Tibial nerve (tissue), 4 donors: ENCODE results near the gene PLCD3. TPM values are rescaled to one million over a fixed set of nuclear protein-coding genes. Genes with fewer than 3 reads are reported as not detected.

Experiments used
- DNase-seq, 2 donors: peaks; one replicate each; pipeline ENCODE4 v3.0.0-alpha.2; 2019; ENCODE audit warnings: low spot score in 2 of 2
- H3K27ac ChIP-seq, 4 donors: fragments of 200-600 bp; sonication (generic) in 3 of 4; one replicate each; pipeline ENCODE4 v1.5.1; 2017 to 2019; ENCODE audit warnings: mild to moderate bottlenecking in 1 of 4
- H3K27me3 ChIP-seq, 2 donors: fragments of 200-600 bp; sonication (generic) in 1 of 2; one replicate each; pipeline versions ENCODE4 v1.5.1 to v1.6.0; 2017 to 2019
- H3K36me3 ChIP-seq, 3 donors: fragments of 200-600 bp; sonication (generic); one replicate each; pipeline ENCODE4 v1.5.1; 2018 to 2019
- H3K4me1 ChIP-seq, 4 donors: fragments of 200-600 bp; sonication (generic) in 3 of 4; one replicate each; pipeline ENCODE4 v1.5.1; 2017 to 2019
- H3K4me3 ChIP-seq, 4 donors: fragments of 200-600 bp; sonication (generic) in 3 of 4; one replicate each; pipeline ENCODE4 v1.5.1; 2017 to 2019; ENCODE audit warnings: mild to moderate bottlenecking in 1 of 4, moderate library complexity in 1 of 4
- H3K9me3 ChIP-seq, 4 donors: fragments of 200-600 bp; sonication (generic) in 3 of 4; one replicate each; pipeline ENCODE4 v1.5.1; 2017 to 2019
- CTCF ChIP-seq, 5 experiments: fragments of 200-600 bp in 3 of 5; fragments of 450-650 bp in 2 of 5; sonication (generic) in 3 of 5; IDR thresholded peaks; one replicate each; pipeline ENCODE4 v1.5.1; 2016 to 2019; ENCODE audit warnings: antibody characterized with exemption in 5 of 5, mild to moderate bottlenecking in 3 of 5, moderate library complexity in 2 of 5
- EP300 ChIP-seq, 2 donors: sonication (generic); formaldehyde crosslinking; IDR thresholded peaks; one replicate each; pipeline ENCODE4 v1.6.1; 2017; ENCODE audit warnings: antibody characterized with exemption in 2 of 2, mild to moderate bottlenecking in 1 of 2
- POLR2A ChIP-seq, 2 donors: fragments of 450-650 bp; IDR thresholded peaks; one replicate each; pipeline ENCODE4 v1.6.1; 2017; ENCODE audit warnings: antibody characterized with exemption in 2 of 2, mild to moderate bottlenecking in 2 of 2, moderate library complexity in 2 of 2
- WGBS, 2 donors: methylation state at CpG; one replicate each; pipeline ENCODE4 v1.1.5; 2018; 5-methylcytosine and 5-hydroxymethylcytosine counted together
- total RNA-seq, 4 donors: library from RNA; depleted of rRNA; stranded (reverse); fragments of >200 nt; gene quantifications; one replicate each; pipeline ENCODE4 v1.1.0, GENCODE V29; 2016

The PLCD3 gene
- total RNA-seq, 4 donors from 2014 or later = 45.7 to 103 (median 69.3) TPM

- peak overlapping the region; percentile 93 to 98 (median 94) for H3K27ac ChIP-seq
- peak overlapping the region; percentile 37 to 62 (median 44) for H3K4me3 ChIP-seq
- H3K9me3 ChIP-seq = no peaks in the 10 kb centered on the region
- peak; percentile 88 for DNase-seq
- WGBS, 2 donors = 0% methylated on average over 19 to 20 of the region's 21 CpGs
- H3K27me3 ChIP-seq = no peaks in the 10 kb centered on the region
- peaks cover 0 to 19% (median 0%) of the 10 kb centered on the region in 3 donors for H3K36me3 ChIP-seq
- peak in 1 of 2 donors; percentile 30 for TF ChIP-seq POLR2A (IDR thresholded peaks at IDR 0.05)
- TF ChIP-seq EP300 (IDR thresholded peaks at IDR 0.05) = peak; percentile 17 to 73
- no peak for TF ChIP-seq CTCF (IDR thresholded peaks at IDR 0.05)
- H3K4me1 ChIP-seq = peaks cover 5 to 46% (median 25%) of the 10 kb centered on the region in 4 donors
These were observed 11.5 kb upstream of the PLCD3 start for GRCh38 chr17:45143767-45144198.

GRCh38 chr17:45143094-45143670 lies 10.9 kb upstream of the PLCD3 start:
- 55 to 59% methylated on average over 13 of the region's 13 CpGs for WGBS, 2 donors
- Histone ChIP-seq H3K27me3 (no peaks in the 10 kb centered on the region), H3K4me1 (peaks cover 5 to 46% (median 25%) of the 10 kb centered on the region in 4 donors), H3K36me3 (peaks cover 0 to 23% (median 0%) of the 10 kb centered on the region in 3 donors), H3K9me3 (no peaks in the 10 kb centered on the region), H3K27ac (peak overlapping the region; percentile 93 to 98 (median 94)), H3K4me3 (peak overlapping the region; percentile 37 to 62 (median 44))
- no peak for DNase-seq
- TF ChIP-seq EP300 (IDR thresholded peaks at IDR 0.05) (no peak), POLR2A (IDR thresholded peaks at IDR 0.05) (no peak), CTCF (IDR thresholded peaks at IDR 0.05) (no peak)

GRCh38 chr17:45139533-45139920 lies 7.2 kb upstream of the PLCD3 start:
- WGBS, 2 donors = 77 to 83% methylated on average over 4 of the region's 4 CpGs
- Histone ChIP-seq H3K4me1 (peaks cover 5 to 43% (median 17%) of the 10 kb centered on the region in 4 donors), H3K4me3 (no peak overlapping the region), H3K9me3 (no peaks in the 10 kb centered on the region), H3K36me3 (peaks cover 0 to 30% (median 0%) of the 10 kb centered on the region in 3 donors), H3K27ac (peak overlapping the region in 1 of 4 donors; percentile 0), H3K27me3 (no peaks in the 10 kb centered on the region)
- no peak for DNase-seq
- no peak for TF ChIP-seq CTCF (IDR thresholded peaks at IDR 0.05)
- TF ChIP-seq EP300 (IDR thresholded peaks at IDR 0.05) = no peak
- TF ChIP-seq POLR2A (IDR thresholded peaks at IDR 0.05) = no peak

- TF ChIP-seq POLR2A (IDR thresholded peaks at IDR 0.05) (no peak), EP300 (IDR thresholded peaks at IDR 0.05) (no peak), CTCF (IDR thresholded peaks at IDR 0.05) (no peak)
- WGBS, 2 donors = 71 to 85% methylated on average over 11 to 14 of the region's 14 CpGs
- Histone ChIP-seq H3K4me1 (peaks cover 5 to 38% (median 16%) of the 10 kb centered on the region in 4 donors), H3K27me3 (no peaks in the 10 kb centered on the region), H3K36me3 (peaks cover 0 to 30% (median 0%) of the 10 kb centered on the region in 3 donors), H3K27ac (peak overlapping the region in 1 of 4 donors; percentile 0), H3K9me3 (no peaks in the 10 kb centered on the region), H3K4me3 (no peak overlapping the region)
- DNase-seq = no peak
These were observed 6.7 kb upstream of the PLCD3 start for GRCh38 chr17:45138911-45139532.
